GM21381 (cell line): Measurements from ENCODE around the gene HLA-DRB5.
"Not testable (repeated sequence)": the region's sequence is repeated elsewhere in the genome, so short reads cannot be mapped to it uniquely, and the experiment has no call there.

Source experiments
- ATAC-seq: cut with Tn5 transposase; IDR thresholded peaks from one replicate; pipeline ENCODE4 v1.9.1; 2021; ENCODE audit warnings: mild to moderate bottlenecking, moderate library complexity; ENCODE audit not compliant: unreplicated experiment

HLA-DRB5 gene

DNA sequence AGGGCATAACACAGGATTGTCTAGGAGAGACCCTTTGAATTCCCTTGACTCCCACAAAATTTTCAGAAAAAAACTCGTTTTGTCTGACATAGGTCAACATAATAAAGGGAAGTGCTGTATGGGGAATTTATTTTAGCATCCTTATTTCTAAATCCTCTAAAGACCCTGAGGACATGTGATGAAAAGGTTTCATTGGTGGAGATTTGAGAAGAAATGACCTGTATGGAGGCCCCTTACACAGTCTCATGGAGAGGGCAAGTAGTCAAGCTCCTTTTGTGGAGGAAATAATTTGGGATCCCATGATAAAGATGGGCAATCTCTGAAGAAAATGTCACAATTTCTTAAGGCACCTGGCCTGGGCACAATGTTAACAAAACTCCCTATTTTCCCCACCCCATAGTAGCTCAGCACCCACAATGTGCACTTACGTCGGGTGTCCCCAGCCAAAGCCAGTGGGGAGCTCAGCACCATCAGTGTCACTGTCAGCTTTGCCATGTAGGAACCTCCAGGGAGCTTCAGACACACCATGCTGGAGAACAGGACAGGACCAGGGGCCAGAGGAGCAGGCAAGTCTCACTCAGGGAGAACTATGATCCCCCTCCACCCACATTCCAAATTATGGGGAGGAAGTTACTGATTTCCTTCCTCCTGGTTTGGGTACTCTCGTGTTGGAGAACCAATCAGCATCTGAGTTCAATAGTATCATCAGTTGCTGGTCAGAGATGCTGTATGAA lies at the start of gene HLA-DRB5:
Gene HLA-DRB5 (minus strand): TSS at position 591 of the 734 bp plus-strand sequence. CDS start 63 bp downstream, at position 528.
- ATAC-seq: peak; percentile 77

DNA sequence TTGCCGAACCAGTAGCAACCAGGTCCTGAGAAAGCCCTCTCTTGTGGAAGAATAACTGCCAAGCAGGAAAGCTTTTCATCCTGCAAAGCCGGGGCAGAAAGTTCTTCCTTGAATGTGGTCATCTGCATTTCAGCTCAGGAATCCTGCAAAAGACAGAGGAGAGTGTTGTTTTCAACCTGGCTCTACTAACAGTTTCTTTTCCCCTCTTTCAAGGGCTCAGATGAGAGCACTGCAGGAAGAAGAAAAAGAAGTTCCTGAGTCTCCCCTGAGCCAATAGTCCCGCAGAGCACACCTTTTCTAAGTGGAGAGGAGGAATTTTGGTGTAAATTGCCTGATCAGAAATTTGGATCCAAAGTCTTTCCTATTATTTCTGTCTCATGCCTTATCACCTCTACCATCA lies 48.9 kb upstream of the HLA-DRB5 start:
- no peak for ATAC-seq

DNA sequence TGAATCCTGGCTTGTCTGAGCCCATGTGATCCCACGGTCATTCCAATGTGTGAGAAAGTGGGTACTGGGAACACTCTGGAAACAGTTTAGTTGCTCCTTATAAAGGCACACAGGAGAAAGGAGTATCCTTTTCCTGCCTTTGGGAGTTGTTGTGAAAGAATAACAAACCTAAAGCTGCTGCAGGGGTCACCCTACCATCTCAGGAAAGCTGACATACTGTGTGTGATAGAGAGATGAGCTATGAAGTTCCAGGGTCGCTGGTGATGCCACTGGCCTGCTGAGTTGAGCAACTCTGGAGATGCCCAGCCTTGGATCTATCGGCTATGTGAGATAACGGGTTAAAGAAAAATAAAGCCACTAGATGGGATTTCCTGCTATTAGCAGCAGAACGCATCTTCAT lies 47.4 kb upstream of the HLA-DRB5 start:
- not testable (repeated sequence) for ATAC-seq

DNA sequence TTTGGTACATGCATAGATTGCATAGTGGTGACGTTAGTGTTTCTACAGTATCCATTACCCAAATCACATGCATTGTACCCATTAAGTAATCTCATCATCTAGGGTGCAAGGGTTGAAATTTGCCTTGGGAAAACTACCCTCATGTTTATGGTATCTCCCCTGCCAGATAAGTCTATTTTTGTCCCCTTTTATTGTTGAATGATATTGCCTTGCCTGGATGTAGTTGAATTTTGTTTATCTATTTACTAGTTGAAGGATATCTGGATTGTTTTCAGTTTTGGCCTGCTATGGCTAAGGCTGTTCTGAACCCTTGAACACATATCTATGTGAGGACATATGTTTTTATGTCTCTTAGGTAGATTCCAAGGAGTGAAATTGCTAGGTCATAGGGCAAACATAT lies 46.2 kb upstream of the HLA-DRB5 start:
- no peak for ATAC-seq

DNA sequence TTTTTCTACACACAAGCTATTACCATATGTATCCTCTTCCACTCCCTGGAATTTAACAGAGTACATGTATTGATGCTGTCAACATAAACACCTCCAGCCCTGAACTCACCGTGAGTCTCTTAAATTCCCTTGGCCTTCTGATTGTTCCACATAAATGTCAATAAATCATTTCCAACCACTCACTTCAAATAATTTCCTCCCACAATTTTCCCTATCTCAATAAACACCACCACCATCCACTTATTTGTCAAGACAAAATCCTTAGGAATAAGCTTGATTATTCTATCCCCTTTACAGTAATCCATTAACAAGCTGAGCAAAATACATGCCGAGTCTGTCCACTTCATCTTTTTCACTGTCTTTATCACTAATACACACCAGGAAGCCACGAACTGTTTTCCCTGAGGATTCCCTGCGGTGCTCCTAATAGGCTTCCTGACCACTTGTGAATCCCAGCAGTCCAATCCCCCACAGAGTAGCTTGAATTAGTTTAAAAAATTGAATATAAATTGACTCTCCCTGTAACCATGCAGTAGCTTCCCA lies 40.3 kb upstream of the HLA-DRB5 start:
- no peak for ATAC-seq

DNA sequence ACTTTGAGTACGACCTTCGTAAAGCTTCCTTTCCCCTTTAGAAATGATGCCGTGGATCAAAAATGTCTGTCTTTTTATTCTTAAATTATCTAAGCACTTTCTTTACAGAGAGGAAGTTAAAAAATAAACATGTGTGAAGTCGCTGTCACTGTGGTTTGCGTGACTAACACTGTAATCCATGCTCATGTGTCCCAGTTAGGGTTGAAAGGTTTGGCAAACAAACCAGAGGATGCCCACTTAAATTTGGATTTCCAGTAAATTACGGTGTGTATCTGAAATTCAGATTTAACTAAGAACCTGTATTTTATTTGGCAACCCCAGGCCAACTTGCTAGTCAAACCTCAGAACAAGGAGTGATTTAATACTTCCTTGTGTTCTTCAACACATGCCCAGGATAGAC lies 38.5 kb upstream of the HLA-DRB5 start:
- ATAC-seq: no peak

DNA sequence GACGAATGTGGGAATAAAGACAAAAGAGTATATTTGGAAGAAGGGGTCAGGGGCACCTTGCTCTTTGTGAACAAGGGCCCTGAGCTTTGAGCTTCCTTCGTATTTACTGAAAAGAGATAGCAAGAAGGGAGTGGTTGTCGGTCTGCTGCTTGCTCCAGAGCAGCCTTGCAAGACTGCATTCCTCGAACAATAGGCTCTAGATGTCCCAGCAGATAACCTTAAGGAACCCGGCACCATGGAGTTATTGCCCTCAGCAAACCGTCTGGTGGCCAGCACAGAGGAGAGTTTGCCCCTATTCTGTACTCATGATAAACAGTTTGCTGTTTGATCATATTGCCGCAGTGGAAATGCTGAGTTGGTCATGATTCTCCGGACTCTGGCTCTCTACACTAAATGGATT lies 36.9 kb upstream of the HLA-DRB5 start:
- no peak for ATAC-seq

DNA sequence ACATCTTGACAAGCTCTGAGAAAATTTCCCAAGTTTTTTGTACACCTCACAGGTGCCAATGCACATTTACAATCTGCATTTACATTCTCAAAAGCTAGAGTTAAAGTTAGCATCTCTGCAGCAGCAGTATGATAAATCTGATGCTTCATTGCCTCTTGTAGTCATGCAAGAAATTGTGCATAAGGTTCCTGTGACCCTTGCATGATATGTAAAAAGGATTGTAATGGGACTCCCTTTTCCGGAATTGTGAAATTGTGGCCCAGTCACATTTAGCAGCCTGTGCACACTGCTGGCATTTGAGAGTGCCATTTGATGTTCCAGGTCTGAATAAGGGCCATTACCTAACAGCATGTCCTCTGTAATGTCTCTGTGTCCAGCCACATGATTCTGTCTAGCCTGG lies 35.4 kb upstream of the HLA-DRB5 start:
- no peak for ATAC-seq

DNA sequence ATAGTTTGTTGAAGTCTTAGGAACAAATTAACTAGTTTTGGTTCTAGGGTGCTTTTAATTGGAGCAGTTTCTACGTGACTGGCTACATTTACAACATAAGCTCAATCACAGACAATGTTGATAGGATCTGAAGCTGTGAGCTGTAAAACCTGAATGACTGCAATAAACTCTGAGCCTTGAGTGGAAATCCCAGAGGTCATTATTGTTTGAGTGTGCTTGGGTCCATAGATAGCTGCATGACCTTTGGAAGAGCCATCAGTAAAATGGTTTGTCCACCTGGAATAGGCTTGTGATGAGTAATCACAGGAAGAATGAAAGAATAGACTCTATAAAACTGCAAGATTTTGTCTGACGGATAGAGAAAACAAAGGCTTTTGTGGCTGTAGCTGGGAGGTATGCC lies 32.9 kb upstream of the HLA-DRB5 start:
- ATAC-seq: no peak

DNA sequence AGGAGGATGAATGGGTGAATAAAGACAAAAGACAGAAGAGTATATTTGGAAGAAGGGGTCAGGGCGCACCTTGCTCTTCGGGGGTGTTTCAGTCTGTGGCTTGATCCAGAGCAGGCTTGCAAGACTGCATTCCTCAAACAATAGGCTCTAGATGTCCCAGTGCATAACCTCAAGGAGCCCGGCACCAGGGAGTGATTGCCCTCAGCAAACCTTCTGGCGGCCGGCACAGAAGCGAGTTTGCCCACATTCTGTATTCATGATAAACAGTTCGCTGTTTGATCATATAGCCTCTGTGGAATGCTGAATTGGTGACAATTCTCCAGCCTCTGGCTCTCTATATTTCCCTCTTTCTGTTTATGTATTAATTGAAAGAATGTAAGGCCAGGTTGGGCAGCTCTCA lies 29.7 kb upstream of the HLA-DRB5 start:
- no peak for ATAC-seq

DNA sequence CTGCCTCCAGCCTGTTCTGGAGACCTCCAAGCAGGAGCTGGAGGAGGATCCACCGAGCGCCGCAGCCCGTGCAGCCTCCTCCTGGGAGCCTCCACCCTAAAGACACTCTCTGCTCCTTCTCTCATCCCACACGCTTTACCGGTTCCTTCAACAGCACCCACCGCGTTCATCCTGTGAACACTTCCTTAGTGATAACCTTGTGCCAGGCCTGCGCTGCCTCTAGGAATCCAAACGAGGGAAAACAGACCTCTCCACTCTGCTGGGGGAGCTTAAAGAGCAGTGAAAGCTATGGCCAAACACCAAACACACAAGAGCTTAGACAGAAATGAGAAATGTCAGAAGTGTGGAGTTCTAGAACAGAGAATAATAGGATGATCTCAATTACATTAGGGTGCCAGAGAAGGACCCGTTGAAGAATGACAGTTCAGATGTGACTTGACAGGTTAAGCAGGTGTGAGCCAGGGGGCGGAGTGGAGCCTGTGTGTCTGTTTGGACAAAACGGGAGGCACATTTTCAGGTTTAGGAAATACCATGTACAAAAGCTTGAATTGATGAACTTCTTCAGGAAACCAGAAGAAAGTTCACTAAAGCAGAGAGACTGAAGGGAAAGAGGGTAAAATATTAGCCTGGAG lies 28.5 kb upstream of the HLA-DRB5 start:
- no peak for ATAC-seq

DNA sequence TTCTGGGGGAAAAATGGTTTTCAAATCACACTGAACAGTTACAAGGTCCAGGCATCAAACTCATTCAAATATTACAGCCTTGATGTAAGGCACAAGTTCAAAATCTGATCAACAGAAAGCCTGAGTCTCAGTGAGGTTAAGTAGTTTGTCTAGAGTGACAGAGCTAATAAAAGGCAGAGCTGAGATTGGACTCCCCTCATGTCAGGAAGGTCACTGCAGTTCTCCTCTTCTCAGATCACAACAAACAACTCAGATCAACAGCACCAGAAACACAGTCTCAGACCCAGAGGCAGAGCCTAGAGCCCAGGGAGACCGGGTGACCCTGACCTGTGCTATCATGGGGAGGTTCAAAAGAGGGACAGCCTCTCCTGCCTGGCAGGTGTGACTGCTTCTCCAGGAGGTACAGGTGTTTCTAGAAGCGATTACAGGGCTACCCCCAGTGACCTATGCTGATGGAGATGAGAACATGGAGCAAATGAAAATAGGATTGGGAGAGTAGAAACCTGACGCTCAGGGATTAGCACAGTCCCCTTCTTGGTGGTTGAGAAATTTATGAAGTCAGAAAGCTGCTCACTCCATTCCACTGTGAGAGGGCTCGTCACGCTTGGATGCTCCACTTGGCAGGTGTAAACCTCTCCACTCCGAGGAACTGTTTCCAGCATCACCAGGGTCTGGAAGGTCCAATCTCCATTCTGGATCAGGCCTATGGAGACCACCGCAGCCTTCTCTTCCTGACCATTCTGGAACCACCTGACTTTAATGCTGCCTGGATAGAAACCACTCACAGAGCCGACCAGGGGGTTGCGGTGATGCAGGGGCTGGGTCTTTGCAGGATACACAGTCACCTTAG lies 24.3 kb upstream of the HLA-DRB5 start:
- no peak for ATAC-seq

DNA sequence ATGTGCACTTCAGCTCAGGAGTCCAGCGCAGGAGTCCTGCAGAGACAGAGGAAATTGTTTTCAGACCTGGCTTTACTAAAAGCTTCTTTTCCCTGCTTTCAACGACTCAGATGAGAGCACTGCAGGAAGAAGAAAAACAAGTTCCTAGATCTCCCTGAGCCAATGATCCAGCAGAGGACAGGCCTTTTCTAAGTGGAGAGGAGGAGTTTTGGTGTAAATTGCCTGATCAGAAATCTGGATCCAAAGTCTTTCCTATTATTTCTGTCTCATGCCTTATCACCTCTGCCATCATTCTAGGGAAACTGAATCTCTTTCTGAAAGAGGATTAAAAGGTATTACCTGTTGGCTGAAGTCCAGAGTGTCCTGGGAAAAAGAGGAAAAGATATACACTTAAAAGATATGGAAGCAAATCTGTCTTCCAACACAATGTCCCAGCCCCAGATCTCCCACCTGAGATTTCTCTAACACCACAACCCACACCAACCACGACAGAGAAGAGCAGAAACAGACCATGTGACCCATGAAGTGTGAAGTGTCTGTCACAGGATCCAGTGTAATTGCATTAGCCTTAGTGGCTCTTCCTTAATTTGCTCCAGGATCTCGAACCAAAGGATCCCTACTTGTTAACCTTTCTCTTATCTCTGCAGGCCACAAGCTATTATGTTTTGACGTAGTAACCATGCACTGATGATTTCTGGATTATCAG lies 23.1 kb upstream of the HLA-DRB5 start:
- no peak for ATAC-seq

DNA sequence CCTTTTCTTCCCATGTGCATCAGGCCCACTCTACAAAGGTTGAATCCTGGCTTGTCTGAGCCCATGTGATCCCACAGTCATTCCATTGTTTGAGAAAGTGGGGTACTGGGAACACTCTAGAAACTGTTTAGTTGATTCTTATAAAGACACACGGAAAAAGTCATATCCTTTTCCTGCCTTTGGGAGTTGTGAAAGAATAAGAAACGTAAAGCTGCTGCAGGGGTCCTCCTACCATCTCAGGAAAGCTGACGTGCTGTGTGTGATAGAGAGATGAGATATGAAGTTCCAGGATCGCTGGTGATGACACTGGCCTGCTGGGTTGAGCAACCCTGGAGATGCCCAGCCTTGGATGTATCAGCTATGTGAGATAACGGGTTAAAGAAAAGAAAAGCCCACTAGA lies 21.3 kb upstream of the HLA-DRB5 start:
- ATAC-seq: no peak

DNA sequence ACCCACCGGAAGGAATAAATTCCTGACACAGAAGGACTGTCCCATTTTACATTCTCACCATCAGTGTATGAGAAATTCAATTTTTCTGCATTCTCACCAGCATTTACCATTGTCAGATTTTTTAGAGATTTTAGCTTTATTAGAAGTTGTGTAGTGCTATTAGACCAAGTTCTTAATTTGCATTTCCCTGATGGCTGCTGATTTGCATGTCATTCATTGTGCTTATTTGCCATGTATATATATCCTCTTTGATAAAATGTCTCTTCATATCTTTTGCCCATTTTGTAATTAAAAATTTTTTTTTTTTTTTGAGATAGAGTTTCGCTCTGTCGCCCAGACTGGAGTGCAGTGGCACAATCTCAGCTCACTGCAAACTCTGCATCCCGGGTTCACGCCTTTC lies 9.8 kb upstream of the HLA-DRB5 start:
- no peak for ATAC-seq

DNA sequence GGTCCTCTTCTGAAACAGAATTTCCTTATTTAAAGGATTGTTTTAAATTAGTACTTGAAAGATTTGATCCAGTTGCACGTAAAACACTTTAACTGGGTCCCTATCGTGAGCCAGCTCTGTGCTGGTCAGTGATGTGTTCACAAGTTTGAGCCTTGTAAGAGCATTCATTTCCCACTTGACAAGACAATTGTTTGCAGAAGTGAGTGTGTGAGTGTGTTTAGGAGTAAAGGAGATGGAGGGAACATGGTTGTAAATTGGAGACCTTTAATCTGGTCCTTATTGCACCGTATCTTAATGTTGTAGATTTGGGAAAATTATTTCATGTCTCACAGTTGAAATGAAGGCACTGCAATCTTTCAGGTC lies 325 bp upstream of the HLA-DRB5 start:
- ATAC-seq: peak; percentile 24

DNA sequence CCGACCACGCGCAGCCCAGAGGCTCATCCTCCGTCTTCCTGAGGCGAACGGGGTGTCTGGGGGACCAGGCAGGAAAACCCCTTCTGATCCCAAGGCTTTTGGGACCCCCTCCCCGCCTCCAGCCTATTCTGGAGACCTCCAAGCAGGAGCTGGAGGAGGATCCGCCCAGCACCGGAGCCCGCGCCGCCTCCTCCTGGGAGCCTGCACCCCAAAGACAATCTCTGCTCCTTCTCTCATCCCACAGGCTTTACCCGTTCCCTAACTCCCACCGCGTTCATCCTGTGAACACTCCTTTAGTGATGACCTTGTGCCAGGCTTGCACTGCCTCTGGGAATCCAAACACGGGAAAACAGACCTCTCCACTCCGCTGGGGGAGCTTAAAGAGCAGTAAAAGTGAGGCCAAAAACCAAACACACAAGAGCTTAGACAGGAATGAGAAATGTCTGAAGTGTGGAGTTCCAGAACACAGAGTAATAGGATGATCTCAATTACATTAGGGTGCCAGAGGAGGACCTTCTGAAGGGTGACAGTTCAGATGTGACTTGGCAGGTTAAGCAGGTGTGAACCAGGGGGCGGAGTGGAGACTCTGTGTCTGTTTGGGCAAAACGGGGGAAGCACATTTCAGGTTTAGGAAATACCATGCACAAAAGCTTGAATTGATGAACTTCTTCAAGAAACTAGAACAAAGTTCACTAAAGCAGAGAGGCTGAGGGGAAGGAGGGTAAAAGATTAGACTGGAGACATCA lies 7.6 kb downstream of the HLA-DRB5 start:
- no peak for ATAC-seq

DNA sequence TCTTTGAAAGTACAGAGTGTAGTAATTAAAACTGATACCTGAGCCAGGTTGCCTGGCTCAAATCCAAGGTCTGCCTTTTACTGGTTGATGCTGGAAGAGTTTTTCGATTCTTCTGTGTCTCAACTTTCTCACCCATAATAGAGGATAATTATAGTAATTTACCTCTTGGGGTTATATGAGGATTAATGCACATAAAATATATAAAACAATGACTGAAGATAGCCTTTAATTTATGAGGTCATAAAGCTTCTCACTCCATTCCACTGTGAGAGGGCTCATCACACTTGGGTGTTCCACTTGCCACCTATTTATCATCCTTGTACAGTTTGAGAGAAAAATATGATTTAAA lies 10.2 kb downstream of the HLA-DRB5 start:
- ATAC-seq: no peak

DNA sequence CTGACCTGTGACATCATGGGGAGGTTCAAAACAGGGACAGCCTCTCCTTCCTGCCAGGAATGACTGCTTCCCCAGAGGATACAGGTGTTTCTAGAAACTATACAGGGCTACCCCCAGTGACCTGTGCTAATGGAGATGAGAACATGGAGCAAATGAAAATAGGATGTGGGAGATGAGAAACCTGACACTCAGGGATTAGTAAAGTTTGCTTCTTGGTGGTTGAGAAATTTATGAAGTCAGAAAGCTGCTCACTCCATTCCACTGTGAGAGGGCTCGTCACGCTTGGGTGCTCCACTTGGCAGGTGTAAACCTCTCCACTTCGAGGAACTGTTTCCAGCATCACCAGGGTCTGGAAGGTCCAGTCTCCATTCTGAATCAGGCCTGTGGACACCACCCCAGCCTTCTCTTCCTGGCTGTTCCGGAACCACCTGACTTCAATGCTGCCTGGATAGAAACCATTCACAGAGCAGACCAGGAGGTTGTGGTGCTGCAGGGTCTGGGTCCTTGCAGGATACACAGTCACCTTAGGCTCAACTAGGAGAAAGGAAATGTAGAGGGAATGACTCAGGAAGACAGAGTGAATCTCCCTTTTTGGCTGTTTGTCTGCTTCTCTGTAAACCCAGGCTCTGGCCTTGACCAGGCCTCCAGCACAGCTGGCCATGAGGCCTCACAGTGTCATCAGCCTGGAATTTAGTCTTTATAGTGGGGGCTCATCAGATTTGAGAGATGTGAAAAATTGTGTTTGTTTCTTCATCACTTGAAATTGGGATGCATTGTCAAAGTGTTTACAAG lies 10.8 kb downstream of the HLA-DRB5 start:
- ATAC-seq: no peak
